Measurements from ENCODE around the gene PER2. TPM values are rescaled to one million over a fixed set of nuclear protein-coding genes. Genes with fewer than 3 reads are reported as not detected.
"Not testable (repeated sequence)": the region's sequence is repeated elsewhere in the genome, so short reads cannot be mapped to it uniquely, and the experiment has no call there.

PER2 gene, protein sequence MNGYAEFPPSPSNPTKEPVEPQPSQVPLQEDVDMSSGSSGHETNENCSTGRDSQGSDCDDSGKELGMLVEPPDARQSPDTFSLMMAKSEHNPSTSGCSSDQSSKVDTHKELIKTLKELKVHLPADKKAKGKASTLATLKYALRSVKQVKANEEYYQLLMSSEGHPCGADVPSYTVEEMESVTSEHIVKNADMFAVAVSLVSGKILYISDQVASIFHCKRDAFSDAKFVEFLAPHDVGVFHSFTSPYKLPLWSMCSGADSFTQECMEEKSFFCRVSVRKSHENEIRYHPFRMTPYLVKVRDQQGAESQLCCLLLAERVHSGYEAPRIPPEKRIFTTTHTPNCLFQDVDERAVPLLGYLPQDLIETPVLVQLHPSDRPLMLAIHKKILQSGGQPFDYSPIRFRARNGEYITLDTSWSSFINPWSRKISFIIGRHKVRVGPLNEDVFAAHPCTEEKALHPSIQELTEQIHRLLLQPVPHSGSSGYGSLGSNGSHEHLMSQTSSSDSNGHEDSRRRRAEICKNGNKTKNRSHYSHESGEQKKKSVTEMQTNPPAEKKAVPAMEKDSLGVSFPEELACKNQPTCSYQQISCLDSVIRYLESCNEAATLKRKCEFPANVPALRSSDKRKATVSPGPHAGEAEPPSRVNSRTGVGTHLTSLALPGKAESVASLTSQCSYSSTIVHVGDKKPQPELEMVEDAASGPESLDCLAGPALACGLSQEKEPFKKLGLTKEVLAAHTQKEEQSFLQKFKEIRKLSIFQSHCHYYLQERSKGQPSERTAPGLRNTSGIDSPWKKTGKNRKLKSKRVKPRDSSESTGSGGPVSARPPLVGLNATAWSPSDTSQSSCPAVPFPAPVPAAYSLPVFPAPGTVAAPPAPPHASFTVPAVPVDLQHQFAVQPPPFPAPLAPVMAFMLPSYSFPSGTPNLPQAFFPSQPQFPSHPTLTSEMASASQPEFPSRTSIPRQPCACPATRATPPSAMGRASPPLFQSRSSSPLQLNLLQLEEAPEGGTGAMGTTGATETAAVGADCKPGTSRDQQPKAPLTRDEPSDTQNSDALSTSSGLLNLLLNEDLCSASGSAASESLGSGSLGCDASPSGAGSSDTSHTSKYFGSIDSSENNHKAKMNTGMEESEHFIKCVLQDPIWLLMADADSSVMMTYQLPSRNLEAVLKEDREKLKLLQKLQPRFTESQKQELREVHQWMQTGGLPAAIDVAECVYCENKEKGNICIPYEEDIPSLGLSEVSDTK (N-terminal part only)
- 11.3 and 19.1 TPM in 2 replicates for total RNA-seq

GRCh38 chr2:238287737-238288649, at the start of gene PER2:
Gene PER2, minus strand, starts transcription at chr2:238288610. Its CDS starts 10,674 bp downstream, at chr2:238277936.
- FAIRE-seq (peak; percentile 64), DNase-seq (ENCODE audit: low read depth) (peak; percentile 95)
- peak; percentile 30 for TF ChIP-seq CTCF (IDR thresholded peaks at IDR 0.05; ENCODE audit: insufficient read depth, low read length, severe bottlenecking)
- H3K36me3 ChIP-seq (ENCODE audit: control insufficient read depth, insufficient read depth, low read length) = peaks cover 2% of the 10 kb centered on the region
- peak within 1 kb of the TSS; percentile 89 for H3K4me3 ChIP-seq (ENCODE audit: low read depth, low read length)
- H3K27me3 ChIP-seq (ENCODE audit: control insufficient read depth, insufficient read depth, low read length) = no peaks in the 10 kb centered on the region

- H3K36me3 ChIP-seq (ENCODE audit: control insufficient read depth, insufficient read depth, low read length) = peaks cover 2% of the 10 kb centered on the region
- DNase-seq (ENCODE audit: low read depth) = no peak
- FAIRE-seq = no peak
- H3K4me3 ChIP-seq (ENCODE audit: low read depth, low read length) = no peak overlapping the region
- no peak for TF ChIP-seq CTCF (IDR thresholded peaks at IDR 0.05; ENCODE audit: insufficient read depth, low read length, severe bottlenecking)
- H3K27me3 ChIP-seq (ENCODE audit: control insufficient read depth, insufficient read depth, low read length) = no peaks in the 10 kb centered on the region
Measured at GRCh38 chr2:238337846-238338245, 49.4 kb upstream of the PER2 start.

GRCh38 chr2:238336793-238337444, 48.5 kb upstream of the PER2 start:
- TF ChIP-seq CTCF (IDR thresholded peaks at IDR 0.05; ENCODE audit: insufficient read depth, low read length, severe bottlenecking) = no peak
- Histone ChIP-seq H3K27me3 (ENCODE audit: control insufficient read depth, insufficient read depth, low read length) (no peaks in the 10 kb centered on the region), H3K4me3 (ENCODE audit: low read depth, low read length) (no peak overlapping the region), H3K36me3 (ENCODE audit: control insufficient read depth, insufficient read depth, low read length) (peaks cover 2% of the 10 kb centered on the region)
- no peak for DNase-seq (ENCODE audit: low read depth)
- FAIRE-seq = no peak

GRCh38 chr2:238336151-238336550, 47.7 kb upstream of the PER2 start:
- TF ChIP-seq CTCF (IDR thresholded peaks at IDR 0.05; ENCODE audit: insufficient read depth, low read length, severe bottlenecking) = no peak
- Histone ChIP-seq H3K4me3 (ENCODE audit: low read depth, low read length) (no peak overlapping the region), H3K36me3 (ENCODE audit: control insufficient read depth, insufficient read depth, low read length) (peaks cover 2% of the 10 kb centered on the region), H3K27me3 (ENCODE audit: control insufficient read depth, insufficient read depth, low read length) (no peaks in the 10 kb centered on the region)
- no peak for FAIRE-seq
- no peak for DNase-seq (ENCODE audit: low read depth)

DNA sequence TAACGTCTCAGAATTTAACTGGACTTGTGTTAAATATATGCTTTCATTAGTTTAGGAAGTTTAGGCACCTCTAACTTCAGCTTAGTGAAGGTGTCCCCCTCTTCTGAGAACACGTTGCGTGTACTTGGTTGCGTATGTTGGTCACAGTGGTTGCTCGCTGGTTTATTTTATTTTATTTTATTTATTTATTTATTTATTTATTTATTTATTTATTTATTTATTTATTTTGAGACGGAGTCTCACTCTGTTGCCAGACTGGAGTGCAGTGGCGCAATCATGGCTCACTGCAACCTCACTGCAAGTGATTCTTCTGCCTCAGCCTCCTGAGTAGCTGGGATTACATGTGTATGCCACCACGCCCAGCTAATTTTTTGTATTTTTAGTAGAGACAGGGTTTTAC, 47.2 kb upstream of the PER2 start:
- not testable (repeated sequence) for FAIRE-seq; DNase-seq (ENCODE audit: low read depth); H3K27me3 ChIP-seq (ENCODE audit: control insufficient read depth, insufficient read depth, low read length); H3K36me3 ChIP-seq (ENCODE audit: control insufficient read depth, insufficient read depth, low read length); H3K4me3 ChIP-seq (ENCODE audit: low read depth, low read length)

Measured in bronchial epithelial cell (primary cell).